H1 (cell line): Measurements from ENCODE around the gene ASB1.

Experiments used
- ATF3 ChIP-seq: IDR thresholded peaks from 2 replicates; pipeline ENCODE4 v1.6.1; 2011; ENCODE audit warnings: low read depth, mild to moderate bottlenecking, low read length; ENCODE audit not compliant: insufficient read depth
- CBX5 ChIP-seq: fragments of 300-800, 300-1000 bp; sonication (generic); IDR thresholded peaks from 2 replicates; pipeline ENCODE4 v1.7.1; 2016; ENCODE audit warnings: antibody characterized with exemption, low read length, low read depth
- CTCF ChIP-seq, 3 experiments: IDR thresholded peaks; 1 replicate in 2 of 3; 2 replicates in 1 of 3; pipeline versions ENCODE4 v1.5.1 to v1.6.1; 2011; ENCODE audit warnings: low read length in 3 of 3, mild to moderate bottlenecking in 3 of 3, inconsistent platforms in 2 of 3, low read depth in 1 of 3, moderate library complexity in 1 of 3; ENCODE audit not compliant: insufficient read depth in 1 of 3; ENCODE audit errors: control extremely low read depth in 1 of 3
- EP300 ChIP-seq, 2 experiments: IDR thresholded peaks; 1 replicate in 1 of 2; 2 replicates in 1 of 2; pipeline ENCODE4 v1.6.1; 2011 to 2012; ENCODE audit warnings: low read depth in 2 of 2, low read length in 2 of 2, mild to moderate bottlenecking in 2 of 2, borderline replicate concordance in 1 of 2, inconsistent platforms in 1 of 2, moderate library complexity in 1 of 2
- EZH2 ChIP-seq: fragments of 200-600 bp; sonication (generic); IDR thresholded peaks from 2 replicates; pipeline ENCODE4 v1.7.1; 2012; ENCODE audit warnings: low read depth, mild to moderate bottlenecking, moderate library complexity, low read length, inconsistent platforms; ENCODE audit not compliant: severe bottlenecking
- FOSL1 ChIP-seq: IDR thresholded peaks from 2 replicates; pipeline ENCODE4 v1.6.1; 2011; ENCODE audit warnings: mild to moderate bottlenecking, low read depth, low read length, moderate library complexity; ENCODE audit not compliant: insufficient read depth
- HDAC2 ChIP-seq, 2 experiments: fragments of 300-600 bp in 1 of 2; sonication (generic) in 1 of 2; IDR thresholded peaks; 2 replicates each; pipeline ENCODE4 v1.6.1; 2011 to 2012; ENCODE audit warnings: low read depth in 2 of 2, low read length in 2 of 2, mild to moderate bottlenecking in 2 of 2, moderate library complexity in 2 of 2, borderline replicate concordance in 1 of 2, inconsistent platforms in 1 of 2
- KDM4A ChIP-seq: IDR thresholded peaks from one replicate; pipeline ENCODE4 v1.7.1; 2012; ENCODE audit warnings: low read depth, mild to moderate bottlenecking, moderate library complexity, low read length, inconsistent platforms; ENCODE audit not compliant: severe bottlenecking
- RAD21 ChIP-seq, 2 experiments: IDR thresholded peaks in 1 of 2; conservative IDR thresholded peaks in 1 of 2; 2 replicates each; pipeline ENCODE4 v1.6.1; 2011; ENCODE audit warnings: low read depth in 2 of 2, low read length in 2 of 2, improper control_type of control experiment in 1 of 2, inconsistent platforms in 1 of 2, mild to moderate bottlenecking in 1 of 2, moderate library complexity in 1 of 2
- RFX5 ChIP-seq: IDR thresholded peaks from 2 replicates; pipeline ENCODE4 v1.6.1; 2011; ENCODE audit warnings: low read depth, low read length, improper control_type of control experiment, borderline replicate concordance
- SUZ12 ChIP-seq: fragments of 200-600 bp; sonication (generic); IDR thresholded peaks from 2 replicates; pipeline ENCODE4 v1.6.1; 2012; ENCODE audit warnings: mild to moderate bottlenecking, inconsistent platforms, low read length, moderate library complexity, mixed read lengths
- TEAD4 ChIP-seq: IDR thresholded peaks from 2 replicates; pipeline ENCODE4 v1.6.1; 2012; ENCODE audit warnings: low read depth, low read length, inconsistent platforms, mixed read lengths

- TF ChIP-seq TEAD4 (no peak), SUZ12 (no peak), ATF3 (no peak), FOSL1 (no peak), EP300 (IDR thresholded peaks at IDR 0.05; ENCODE audit: borderline replicate concordance in 1 of 2, low read depth in 2 of 2, low read length in 2 of 2) (no peak), CBX5 (no peak), EZH2 (no peak), HDAC2 (IDR thresholded peaks at IDR 0.05; ENCODE audit: borderline replicate concordance in 1 of 2, low read depth in 2 of 2, low read length in 2 of 2) (no peak), KDM4A (no peak), CTCF (IDR thresholded peaks at IDR 0.05; ENCODE audit: control extremely low read depth in 1 of 3, insufficient read depth in 1 of 3, low read depth in 1 of 3, low read length in 3 of 3) (no peak), RFX5 (no peak), RAD21 (IDR thresholded peaks at IDR 0.05 in 1 of 2, conservative IDR thresholded peaks at IDR 0.05 in 1 of 2; ENCODE audit: low read depth in 2 of 2, low read length in 2 of 2) (no peak)
Observed at GRCh38 chr2:238441262-238442114, 14.8 kb downstream of the ASB1 start.
